ENCODE data around the gene ARMC7. TPM values are rescaled to one million over a fixed set of nuclear protein-coding genes. Genes with fewer than 3 reads are reported as not detected.
"Not testable (repeated sequence)": the region's sequence is repeated elsewhere in the genome, so short reads cannot be mapped to it uniquely, and the experiment has no call there.

ARMC7 gene
- total and polyA plus RNA-seq, 10 donors: 7.8 to 19.2 (median 14.4) TPM

DNA sequence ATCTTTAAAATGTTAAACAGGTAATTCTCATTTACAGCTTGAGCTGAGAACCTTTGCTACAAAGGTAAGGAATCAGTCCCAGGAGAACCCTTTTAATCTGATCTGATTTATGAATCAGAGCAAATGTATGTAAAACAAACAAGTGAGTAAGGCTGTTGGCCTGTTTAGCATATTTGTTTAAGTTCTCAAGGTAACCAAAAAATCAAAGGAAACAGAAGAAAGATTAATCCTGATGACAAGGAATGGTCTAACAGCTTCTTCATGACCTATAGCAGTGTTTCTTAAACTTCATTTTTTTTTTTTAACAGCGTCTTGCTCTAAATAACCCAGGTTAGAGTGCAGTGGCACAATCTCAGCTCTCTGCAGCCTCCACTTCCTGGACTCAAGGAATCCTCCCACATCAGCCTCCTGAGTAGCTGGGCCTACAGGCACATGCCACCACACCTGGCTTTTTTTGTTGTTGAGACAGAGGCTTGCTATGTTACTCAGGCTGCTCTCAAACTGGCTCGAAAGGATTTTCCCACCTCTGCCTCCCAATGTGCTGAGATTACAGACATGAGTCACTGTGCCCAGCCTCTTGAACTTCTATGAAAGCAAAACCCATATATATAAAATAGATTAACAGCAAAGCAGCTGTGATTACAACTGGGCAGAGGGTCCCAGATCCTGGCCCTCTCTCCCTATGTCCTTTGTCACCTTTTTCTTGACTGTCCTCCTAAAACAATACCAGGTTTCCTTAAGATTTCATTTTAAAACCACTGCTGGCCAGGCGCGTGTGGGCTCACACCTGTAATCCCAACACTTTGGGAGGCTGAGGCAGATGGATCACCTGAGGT lies 49.6 kb downstream of the ARMC7 start:
- H3K9me3 ChIP-seq: no peaks in the 10 kb centered on the region
- 84 to 95% (median 91%) methylated on average over 4 of the region's 4 CpGs for WGBS, 5 donors
- DNase-seq: no peak
- peaks cover 4 to 11% (median 7%) of the 10 kb centered on the region in 6 donors for H3K4me1 ChIP-seq
- peaks cover 0 to 18% (median 3%) of the 10 kb centered on the region in 6 donors for H3K36me3 ChIP-seq
- H3K27me3 ChIP-seq (replicated peaks in 1 of 7): no peaks in the 10 kb centered on the region
- intact Hi-C loops (cut with DNase I; ENCODE audit: low total_unique reads): no loop called here
- TF ChIP-seq, protein P1, sequence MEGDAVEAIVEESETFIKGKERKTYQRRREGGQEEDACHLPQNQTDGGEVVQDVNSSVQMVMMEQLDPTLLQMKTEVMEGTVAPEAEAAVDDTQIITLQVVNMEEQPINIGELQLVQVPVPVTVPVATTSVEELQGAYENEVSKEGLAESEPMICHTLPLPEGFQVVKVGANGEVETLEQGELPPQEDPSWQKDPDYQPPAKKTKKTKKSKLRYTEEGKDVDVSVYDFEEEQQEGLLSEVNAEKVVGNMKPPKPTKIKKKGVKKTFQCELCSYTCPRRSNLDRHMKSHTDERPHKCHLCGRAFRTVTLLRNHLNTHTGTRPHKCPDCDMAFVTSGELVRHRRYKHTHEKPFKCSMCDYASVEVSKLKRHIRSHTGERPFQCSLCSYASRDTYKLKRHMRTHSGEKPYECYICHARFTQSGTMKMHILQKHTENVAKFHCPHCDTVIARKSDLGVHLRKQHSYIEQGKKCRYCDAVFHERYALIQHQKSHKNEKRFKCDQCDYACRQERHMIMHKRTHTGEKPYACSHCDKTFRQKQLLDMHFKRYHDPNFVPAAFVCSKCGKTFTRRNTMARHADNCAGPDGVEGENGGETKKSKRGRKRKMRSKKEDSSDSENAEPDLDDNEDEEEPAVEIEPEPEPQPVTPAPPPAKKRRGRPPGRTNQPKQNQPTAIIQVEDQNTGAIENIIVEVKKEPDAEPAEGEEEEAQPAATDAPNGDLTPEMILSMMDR (IDR thresholded peaks at IDR 0.05 in 8 of 11, conservative IDR thresholded peaks at IDR 0.05 in 3 of 11): no peak
- TF ChIP-seq POLR2A (IDR thresholded peaks at IDR 0.05) (no peak), POLR2AphosphoS5 (IDR thresholded peaks at IDR 0.05) (no peak)
- no peak overlapping the region for H3K4me3 ChIP-seq
- H3K27ac ChIP-seq: no peak overlapping the region

DNA sequence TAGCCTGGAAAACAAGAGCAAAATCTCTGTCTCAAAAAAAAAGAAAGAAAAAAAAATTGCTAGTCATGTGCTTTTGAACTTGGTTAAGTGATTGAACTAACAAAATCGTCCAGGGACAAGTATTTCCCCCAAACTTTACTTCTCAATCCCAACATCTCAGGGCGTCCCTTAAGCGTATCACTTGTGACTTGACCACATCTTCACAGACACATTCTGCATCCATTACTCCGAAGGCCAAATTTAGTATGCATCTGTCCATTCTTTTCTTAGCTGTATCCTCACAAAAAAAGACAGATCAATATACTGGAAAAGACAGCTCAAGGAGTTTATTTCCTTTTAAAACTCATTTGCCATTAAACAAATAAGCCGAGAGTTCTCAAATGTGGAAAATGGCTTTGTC lies 50.4 kb downstream of the ARMC7 start:
- H3K27me3 ChIP-seq (replicated peaks in 1 of 7): no peaks in the 10 kb centered on the region
- no peak for DNase-seq
- TF ChIP-seq POLR2A (IDR thresholded peaks at IDR 0.05): no peak
- no peak overlapping the region for H3K27ac ChIP-seq
- H3K4me3 ChIP-seq: no peak overlapping the region
- H3K36me3 ChIP-seq: peaks cover 0 to 26% (median 6%) of the 10 kb centered on the region in 6 donors
- no peaks in the 10 kb centered on the region for H3K9me3 ChIP-seq
- H3K4me1 ChIP-seq: peaks cover 0 to 5% (median under 1%) of the 10 kb centered on the region in 6 donors
- intact Hi-C loops (cut with DNase I; ENCODE audit: low total_unique reads): no loop called here
- 89 to 97% (median 94%) methylated on average over 5 of the region's 5 CpGs for WGBS, 5 donors

DNA sequence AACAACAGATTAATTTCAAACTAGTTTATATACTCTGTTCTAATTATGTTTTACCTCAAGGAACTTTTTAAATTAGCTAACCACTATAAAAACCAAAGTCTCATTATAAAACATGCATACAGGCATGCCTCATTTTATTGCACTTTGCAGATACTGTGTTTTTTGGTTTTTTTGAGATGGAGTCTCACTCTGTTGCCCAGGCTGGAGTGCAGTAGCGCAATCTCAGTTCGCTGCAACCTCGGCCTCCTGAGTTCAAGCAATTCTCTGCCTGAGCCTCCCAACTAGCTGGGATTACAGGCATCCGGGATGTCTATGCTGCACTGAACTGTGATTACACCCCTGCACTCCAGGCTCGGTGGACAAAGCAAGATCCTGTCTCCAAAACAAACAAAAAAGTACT lies 53.3 kb downstream of the ARMC7 start:
- Histone ChIP-seq H3K36me3 (peaks cover 0 to 55% (median 33%) of the 10 kb centered on the region in 6 donors), H3K27me3 (replicated peaks in 1 of 7) (no peaks in the 10 kb centered on the region), H3K4me1 (no peaks in the 10 kb centered on the region), H3K27ac (no peak overlapping the region), H3K9me3 (no peaks in the 10 kb centered on the region), H3K4me3 (no peak overlapping the region)
- intact Hi-C loops (cut with DNase I; ENCODE audit: low total_unique reads): no loop called here
- DNase-seq: no peak
- 92 to 97% (median 94%) methylated on average over 5 of the region's 5 CpGs for WGBS, 5 donors
- TF ChIP-seq, protein P1 (IDR thresholded peaks at IDR 0.05 in 8 of 11, conservative IDR thresholded peaks at IDR 0.05 in 3 of 11): no peak
- TF ChIP-seq POLR2A (IDR thresholded peaks at IDR 0.05): no peak
- no peak for TF ChIP-seq POLR2AphosphoS5 (IDR thresholded peaks at IDR 0.05)

DNA sequence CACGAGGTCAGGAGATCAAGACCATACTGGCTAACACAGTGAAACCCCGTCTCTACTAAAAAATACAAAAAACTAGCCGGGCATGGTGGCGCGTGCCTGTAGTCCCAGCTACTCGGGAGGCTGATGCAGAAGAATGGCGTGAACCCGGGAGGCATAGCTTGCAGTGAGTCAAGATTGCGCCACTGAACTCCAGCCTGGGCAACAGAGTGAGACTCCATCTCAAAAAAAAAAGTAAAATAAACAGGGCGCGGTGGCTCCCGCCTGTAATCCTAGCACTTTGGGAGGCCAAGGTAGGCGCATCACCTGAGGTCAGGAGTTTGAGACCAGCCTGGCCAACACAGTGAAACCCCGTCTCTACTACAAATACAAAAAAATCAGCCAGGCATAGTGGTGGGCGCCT lies 54.8 kb downstream of the ARMC7 start:
- H3K36me3 ChIP-seq: peaks cover 0 to 69% (median 41%) of the 10 kb centered on the region in 6 donors
- H3K9me3 ChIP-seq; H3K4me3 ChIP-seq; H3K27ac ChIP-seq; intact Hi-C loops (cut with DNase I; ENCODE audit: low total_unique reads); H3K27me3 ChIP-seq (replicated peaks in 1 of 7): not testable (repeated sequence)
- peaks cover 0 to 12% (median 0%) of the 10 kb centered on the region in 6 donors for H3K4me1 ChIP-seq
- WGBS, 5 donors: 95 to 98% (median 97%) methylated on average over 15 of the region's 15 CpGs
- peak; percentile 8 for DNase-seq

DNA sequence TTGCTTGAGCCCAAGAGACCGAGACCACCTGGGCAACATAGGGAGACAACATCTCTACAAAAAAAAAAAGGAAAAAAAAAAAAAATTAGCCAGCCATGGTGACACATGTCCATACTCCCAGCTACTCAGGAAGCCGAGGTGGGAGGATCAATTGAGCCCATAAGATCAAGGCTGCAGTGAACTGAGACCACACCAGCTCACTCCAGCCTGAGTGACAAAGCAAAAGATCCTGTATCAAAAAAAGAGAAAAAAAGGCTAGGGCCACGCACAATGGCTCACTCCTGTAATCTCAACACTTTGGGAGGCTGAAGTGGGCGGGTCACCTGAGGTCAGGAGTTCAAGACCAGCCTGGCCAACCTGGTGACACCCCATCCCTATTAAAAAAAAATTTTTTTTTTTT lies 59.2 kb downstream of the ARMC7 start:
- H3K4me3 ChIP-seq: no peak overlapping the region
- H3K4me1 ChIP-seq: peaks cover 9 to 50% (median 18%) of the 10 kb centered on the region in 6 donors
- WGBS, 5 donors: 79 to 86% (median 82%) methylated on average over 4 of the region's 4 CpGs
- no peak overlapping the region for H3K27ac ChIP-seq
- intact Hi-C loops (cut with DNase I; ENCODE audit: low total_unique reads): no loop called here
- H3K9me3 ChIP-seq: no peaks in the 10 kb centered on the region
- TF ChIP-seq POLR2AphosphoS5 (IDR thresholded peaks at IDR 0.05) (no peak), POLR2A (IDR thresholded peaks at IDR 0.05) (no peak)
- TF ChIP-seq, protein P1 (IDR thresholded peaks at IDR 0.05 in 8 of 11, conservative IDR thresholded peaks at IDR 0.05 in 3 of 11): no peak
- no peaks in the 10 kb centered on the region for H3K27me3 ChIP-seq (replicated peaks in 1 of 7)
- peaks cover 2 to 97% (median 63%) of the 10 kb centered on the region in 6 donors for H3K36me3 ChIP-seq
- DNase-seq: peak; percentile 15

Data from spleen (tissue), 11 donors.